ENCODE results near the gene MTURN.

MTURN gene

DNA sequence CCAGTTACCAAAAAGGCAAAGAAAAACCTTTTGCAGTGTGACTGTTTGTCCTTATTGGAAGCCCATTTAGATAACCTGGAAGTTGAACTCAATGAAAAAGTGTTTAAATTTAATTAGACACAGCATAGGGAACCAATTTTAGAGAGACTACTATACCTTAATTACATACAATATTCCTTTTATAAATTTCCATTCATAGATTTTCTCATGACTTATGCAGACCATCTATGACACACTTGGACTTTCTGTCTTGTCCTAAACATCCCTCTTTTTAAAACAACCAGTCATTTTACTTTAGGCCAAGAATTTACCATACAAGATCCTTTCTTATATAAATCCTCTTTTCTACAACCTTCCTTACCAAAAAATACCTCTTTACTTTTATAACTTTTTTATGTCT lies 61.6 kb downstream of the MTURN start:
- H3K4me1 ChIP-seq, result no peaks in the 10 kb centered on the region
- H3K36me3 ChIP-seq, result no peaks in the 10 kb centered on the region
- DNase-seq, result no peak
- TF ChIP-seq CTCF (IDR thresholded peaks at IDR 0.05; ENCODE audit: low read depth, low read length), result no peak
- H3K9me3 ChIP-seq, result peaks cover 3% of the 10 kb centered on the region; the same call in 1 of the 2 replicates
- H3K4me3 ChIP-seq (ENCODE audit: low read depth, low read length), result no peak overlapping the region
- no peaks in the 10 kb centered on the region for H3K27me3 ChIP-seq

DNA sequence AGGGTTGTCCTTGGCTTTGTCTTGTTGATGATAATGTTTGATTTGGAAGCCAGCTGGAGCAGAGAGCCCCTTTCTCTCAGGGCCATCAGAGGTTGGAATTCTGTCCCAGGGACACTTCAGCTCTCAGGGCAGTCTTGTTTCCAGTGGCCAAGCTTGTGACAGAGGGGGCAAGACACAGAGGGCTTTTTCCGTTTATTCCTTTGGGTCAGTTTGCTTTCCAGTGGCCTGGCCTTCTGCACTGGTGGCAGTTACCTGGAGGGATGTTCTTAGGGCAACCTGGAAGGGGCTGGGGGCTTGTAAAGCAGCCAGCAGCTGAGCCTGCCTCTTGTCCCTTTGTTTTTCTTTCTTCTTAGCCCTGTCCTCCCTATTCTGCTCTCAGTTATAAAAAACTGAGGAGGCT lies 62.7 kb downstream of the MTURN start:
- no peaks in the 10 kb centered on the region for H3K36me3 ChIP-seq
- DNase-seq, result no peak
- H3K4me3 ChIP-seq (ENCODE audit: low read depth, low read length), result no peak overlapping the region
- peaks cover 3% of the 10 kb centered on the region; the same call in 1 of the 2 replicates for H3K9me3 ChIP-seq
- TF ChIP-seq CTCF (IDR thresholded peaks at IDR 0.05; ENCODE audit: low read depth, low read length), result no peak
- no peaks in the 10 kb centered on the region for H3K4me1 ChIP-seq
- H3K27me3 ChIP-seq, result no peaks in the 10 kb centered on the region

- Histone ChIP-seq H3K36me3 (no peaks in the 10 kb centered on the region), H3K9me3 (peaks cover 3% of the 10 kb centered on the region; the same call in 1 of the 2 replicates), H3K4me1 (no peaks in the 10 kb centered on the region), H3K4me3 (ENCODE audit: low read depth, low read length) (no peak overlapping the region), H3K27me3 (no peaks in the 10 kb centered on the region)
- TF ChIP-seq CTCF (IDR thresholded peaks at IDR 0.05; ENCODE audit: low read depth, low read length), result no peak
- no peak for DNase-seq
These were observed 64.5 kb downstream of the MTURN start for GRCh38 chr7:30199271-30199670.

DNA sequence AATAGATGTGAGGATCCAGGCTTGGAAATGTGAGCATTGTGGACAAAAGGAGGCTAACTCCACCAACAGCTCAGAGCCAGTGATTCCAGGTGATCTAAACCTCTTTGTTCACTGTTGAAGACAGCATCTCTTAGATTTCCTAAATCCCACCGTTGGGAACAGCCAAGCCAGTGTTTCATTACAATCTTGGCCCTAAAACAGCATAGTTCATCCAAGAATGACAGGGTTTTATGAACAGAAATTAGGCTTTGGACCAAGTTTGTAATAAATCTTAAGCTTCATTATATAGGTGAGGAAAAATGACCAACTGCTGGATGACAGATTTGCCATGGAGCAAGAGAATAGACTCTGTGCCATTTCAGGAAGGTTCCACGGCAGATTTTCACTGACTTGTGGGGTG lies 65.8 kb downstream of the MTURN start:
- H3K27me3 ChIP-seq, result no peaks in the 10 kb centered on the region
- DNase-seq, result no peak
- no peaks in the 10 kb centered on the region; the same call in 1 of the 2 replicates for H3K9me3 ChIP-seq
- no peak for TF ChIP-seq CTCF (IDR thresholded peaks at IDR 0.05; ENCODE audit: low read depth, low read length)
- no peak overlapping the region for H3K4me3 ChIP-seq (ENCODE audit: low read depth, low read length)
- H3K4me1 ChIP-seq, result no peaks in the 10 kb centered on the region
- no peaks in the 10 kb centered on the region for H3K36me3 ChIP-seq

DNA sequence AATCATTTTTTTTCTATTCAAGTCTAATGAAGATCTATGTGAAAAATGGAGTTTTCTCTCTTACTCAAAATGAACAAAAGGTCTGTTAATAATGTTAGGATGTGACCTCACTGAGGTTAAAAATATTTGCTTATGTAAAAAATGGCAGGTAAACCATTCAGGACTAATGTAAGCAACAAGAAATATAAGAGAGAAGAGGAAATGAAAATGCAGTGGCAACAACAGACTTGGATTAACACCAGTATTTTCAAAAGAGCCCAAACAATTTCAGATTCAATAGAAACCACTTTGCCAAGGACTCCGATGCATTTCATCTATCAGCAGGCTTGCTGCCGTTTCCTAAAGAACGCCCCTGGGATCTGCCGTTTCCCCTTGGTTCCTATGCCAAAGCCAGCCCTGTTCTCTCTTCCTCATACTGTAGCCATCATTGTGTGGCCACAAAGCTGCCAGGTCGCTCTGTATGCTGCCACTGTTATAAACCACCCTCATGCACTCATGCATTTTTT lies 66.4 kb downstream of the MTURN start:
- H3K9me3 ChIP-seq, result no peaks in the 10 kb centered on the region
- H3K4me1 ChIP-seq, result no peaks in the 10 kb centered on the region
- TF ChIP-seq CTCF (IDR thresholded peaks at IDR 0.05; ENCODE audit: low read depth, low read length), result no peak
- DNase-seq, result no peak
- no peaks in the 10 kb centered on the region for H3K36me3 ChIP-seq
- no peaks in the 10 kb centered on the region for H3K27me3 ChIP-seq
- no peak overlapping the region for H3K4me3 ChIP-seq (ENCODE audit: low read depth, low read length)

DNA sequence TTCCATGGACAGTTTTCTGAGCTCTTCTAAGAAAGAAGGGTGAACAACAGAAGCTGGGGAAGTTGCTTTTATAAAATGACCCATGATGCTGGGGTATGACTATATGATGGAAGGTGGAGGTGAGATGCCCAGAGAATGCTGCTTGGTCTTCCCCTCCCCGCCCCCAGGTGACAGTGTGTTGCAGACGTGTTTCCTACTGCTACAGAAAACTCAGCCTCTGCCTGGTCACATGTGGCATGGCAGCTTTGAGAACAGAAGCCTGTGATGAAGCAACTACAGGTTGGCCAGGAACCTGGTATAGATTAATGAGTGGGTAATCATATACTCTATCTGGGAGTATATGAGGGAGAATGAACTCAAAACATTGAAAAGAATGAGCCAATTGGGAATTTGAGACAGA lies 67.1 kb downstream of the MTURN start:
- Histone ChIP-seq H3K4me3 (ENCODE audit: low read depth, low read length) (no peak overlapping the region), H3K9me3 (no peaks in the 10 kb centered on the region), H3K4me1 (no peaks in the 10 kb centered on the region), H3K36me3 (no peaks in the 10 kb centered on the region), H3K27me3 (no peaks in the 10 kb centered on the region)
- DNase-seq, result no peak
- no peak for TF ChIP-seq CTCF (IDR thresholded peaks at IDR 0.05; ENCODE audit: low read depth, low read length)
